IMR-90 (cell line): ENCODE data around the gene SRSF7. TPM values are rescaled to one million over a fixed set of nuclear protein-coding genes. Genes with fewer than 3 reads are reported as not detected.

ENCODE experiments used
- ATAC-seq: fragments of 200-7000 bp; cut with Tn5 transposase; 2 replicates; pipeline ENCODE4 v1.9.1; 2020; ENCODE audit warnings: low read depth, mild to moderate bottlenecking, moderate library complexity
- BruUV-seq: library from RNA; stranded (reverse); fragments of 400-500 nt; replicated peaks from 2 replicates; lab custom pipeline; 2021; lab: Mats Ljungman, UMichigan
- CTCF ChIA-PET: fragments of 300-600 bp; formaldehyde crosslinking; extraction: SDS; loops from one replicate; lab custom pipeline; 2021; ENCODE audit warnings: antibody characterized with exemption; lab: Yijun Ruan, JAX
- POLR2A ChIA-PET: fragments of 300-600 bp; sonication (Branson Sonifier 250); formaldehyde crosslinking; loops from one replicate; lab custom pipeline; 2022; ENCODE audit warnings: antibody characterized with exemption; ENCODE audit not compliant: unreplicated experiment; lab: Charles Lee
- DNase-seq: peaks from one replicate; pipeline ENCODE4 v3.0.0; 2013
- H2AFZ ChIP-seq: replicated peaks from 2 replicates; pipeline ENCODE3; 2013; ENCODE audit warnings: low read length, mild to moderate bottlenecking; ENCODE audit not compliant: poor library complexity
- H2AK5ac ChIP-seq: 2 replicates; pipeline ENCODE4 v1.6.1; 2013; ENCODE audit warnings: low read depth, low read length, inconsistent platforms
- H2AK9ac ChIP-seq: replicated peaks from 2 replicates; pipeline ENCODE3; 2013; ENCODE audit warnings: mild to moderate bottlenecking, low read depth, low read length, moderate library complexity; ENCODE audit not compliant: poor library complexity
- H2BK120ac ChIP-seq: 2 replicates; pipeline ENCODE4 v1.6.1; 2013; ENCODE audit warnings: low read depth, low read length, inconsistent platforms
- H2BK15ac ChIP-seq: 3 replicates; pipeline ENCODE4 v1.6.1; 2013; ENCODE audit warnings: low read depth, low read length, inconsistent platforms
- H2BK20ac ChIP-seq: 2 replicates; pipeline ENCODE4 v1.6.1; 2013; ENCODE audit warnings: low read depth, mild to moderate bottlenecking, inconsistent platforms, low read length, moderate library complexity
- H2BK5ac ChIP-seq: 2 replicates; pipeline ENCODE4 v1.6.1; 2013; ENCODE audit warnings: mild to moderate bottlenecking, low read depth, low read length, inconsistent platforms; ENCODE audit not compliant: poor library complexity, severe bottlenecking
- H3K14ac ChIP-seq: replicated peaks from 2 replicates; pipeline ENCODE4 v1.6.1; 2013; ENCODE audit warnings: low read depth, low read length, inconsistent platforms
- H3K18ac ChIP-seq: 2 replicates; pipeline ENCODE4 v1.6.1; 2013; ENCODE audit warnings: low read depth, low read length, control low read depth
- H3K23ac ChIP-seq: 2 replicates; pipeline ENCODE4 v1.6.1; 2013; ENCODE audit warnings: low read depth, low read length, inconsistent platforms
- H3K27ac ChIP-seq: 2 replicates; pipeline ENCODE4 v1.5.1; 2013; ENCODE audit warnings: mild to moderate bottlenecking, control low read depth, low read length; ENCODE audit not compliant: insufficient read depth
- H3K27me3 ChIP-seq: 2 replicates; pipeline ENCODE4 v1.6.1; 2013; ENCODE audit warnings: low read length; ENCODE audit not compliant: control insufficient read depth, insufficient read depth
- H3K36me3 ChIP-seq: 2 replicates; pipeline ENCODE4 v1.6.1; 2013; ENCODE audit warnings: low read length, mixed read lengths; ENCODE audit not compliant: control insufficient read depth, insufficient read depth
- H3K4ac ChIP-seq: 2 replicates; pipeline ENCODE4 v1.6.1; 2013; ENCODE audit warnings: low read depth, low read length, inconsistent platforms
- H3K4me1 ChIP-seq: 2 replicates; pipeline ENCODE4 v1.6.1; 2013; ENCODE audit warnings: low read length, mixed read lengths; ENCODE audit not compliant: control insufficient read depth, insufficient read depth
- H3K4me2 ChIP-seq: 2 replicates; pipeline ENCODE4 v1.6.1; 2013; ENCODE audit warnings: low read depth, mild to moderate bottlenecking, control low read depth, low read length, moderate library complexity
- H3K4me3 ChIP-seq: 2 replicates; pipeline ENCODE4 v1.5.1; 2013; ENCODE audit warnings: low read depth, mild to moderate bottlenecking, control low read depth, low read length, moderate library complexity; ENCODE audit not compliant: insufficient read depth
- H3K56ac ChIP-seq: 2 replicates; pipeline ENCODE4 v1.6.1; 2013; ENCODE audit warnings: low read length, inconsistent platforms; ENCODE audit not compliant: insufficient read depth; ENCODE audit errors: extremely low read depth
- H3K79me1 ChIP-seq, 2 experiments: 2 replicates each; pipeline ENCODE4 v1.6.1; 2013; ENCODE audit warnings: low read length in 2 of 2, inconsistent platforms in 1 of 2, low read depth in 1 of 2
- H3K9ac ChIP-seq: 2 replicates; pipeline ENCODE4 v1.6.1; 2013; ENCODE audit warnings: low read depth, low read length, control low read depth
- H3K9me1 ChIP-seq: 2 replicates; pipeline ENCODE4 v1.6.1; 2013; ENCODE audit warnings: low read length, inconsistent platforms; ENCODE audit not compliant: insufficient read depth
- H3K9me3 ChIP-seq: 2 replicates; pipeline ENCODE4 v1.6.1; 2013; ENCODE audit warnings: low read length; ENCODE audit not compliant: control insufficient read depth, insufficient read depth
- H4K20me1 ChIP-seq: 2 replicates; pipeline ENCODE4 v1.6.1; 2013; ENCODE audit warnings: low read length, inconsistent platforms; ENCODE audit not compliant: insufficient read depth
- H4K5ac ChIP-seq: 2 replicates; pipeline ENCODE4 v1.6.1; 2013; ENCODE audit warnings: mild to moderate bottlenecking, low read depth, low read length, control low read depth
- H4K8ac ChIP-seq, 2 experiments: 2 replicates each; pipeline ENCODE4 v1.6.1; 2013; ENCODE audit warnings: low read depth in 2 of 2, low read length in 2 of 2, control low read depth in 1 of 2, inconsistent platforms in 1 of 2
- H4K91ac ChIP-seq: 2 replicates; pipeline ENCODE4 v1.6.1; 2013; ENCODE audit warnings: low read depth, low read length, inconsistent platforms; ENCODE audit not compliant: insufficient read depth
- MAFK ChIP-seq: IDR thresholded peaks from 2 replicates; pipeline ENCODE4 v1.6.1; 2012; ENCODE audit warnings: low read depth, low read length, improper control_type of control experiment
- POLR2A ChIP-seq: IDR thresholded peaks from 2 replicates; pipeline ENCODE4 v1.6.1; 2012; ENCODE audit warnings: mild to moderate bottlenecking, low read depth, low read length
- SMC3 ChIP-seq: fragments of 150-350 bp; IDR thresholded peaks from 2 replicates; pipeline ENCODE4 v1.6.1; 2016; ENCODE audit warnings: low read depth, mild to moderate bottlenecking, antibody characterized with exemption, low read length, moderate library complexity
- WGBS, 2 experiments: methylation state at CpG; one replicate each; pipeline versions ENCODE4 v1.1.5 to v1.1.7; 2013; ENCODE audit warnings: missing lambda C conversion rate in 2 of 2; ENCODE audit not compliant: insufficient read length in 1 of 2; ENCODE audit errors: extremely low coverage in 2 of 2; 5-methylcytosine and 5-hydroxymethylcytosine counted together
- dilution Hi-C: fragments of 300-500 bp; cut with HindIII; formaldehyde crosslinking; loops from one replicate; pipeline ENCODE4 v1.14.3; 2018; ENCODE audit warnings: low sequenced_read_pairs; ENCODE audit not compliant: unreplicated experiment
- in situ Hi-C: fragments of 300-500 bp; cut with MboI; formaldehyde crosslinking; loops from 3 replicates; pipeline ENCODE4 v1.14.3; 2019; ENCODE audit warnings: low sequenced_read_pairs, inconsistent platforms, mixed read lengths
- intact Hi-C: fragments of 100-400 bp; cut with micrococcal nuclease; formaldehyde crosslinking; loops from 2 replicates; pipeline ENCODE4 v1.10.0; 2022
- polyA plus RNA-seq, 3 experiments: library from polyadenylated mRNA; depleted of rRNA; stranded (reverse); fragments of >200 nt; gene quantifications; 2 replicates each; pipeline ENCODE4 v1.2.3, GENCODE V29; 2012; ENCODE audit warnings: low replicate concordance in 1 of 3
- total RNA-seq: library from RNA; depleted of rRNA; stranded (reverse); fragments of >200 nt; gene quantifications from 2 replicates; pipeline ENCODE4 v1.2.3, GENCODE V29; 2012

Gene SRSF7
- total and polyA plus RNA-seq, 2 of the 4 experiments (the other 2 are of a cell fraction): 148 to 191 TPM

DNA sequence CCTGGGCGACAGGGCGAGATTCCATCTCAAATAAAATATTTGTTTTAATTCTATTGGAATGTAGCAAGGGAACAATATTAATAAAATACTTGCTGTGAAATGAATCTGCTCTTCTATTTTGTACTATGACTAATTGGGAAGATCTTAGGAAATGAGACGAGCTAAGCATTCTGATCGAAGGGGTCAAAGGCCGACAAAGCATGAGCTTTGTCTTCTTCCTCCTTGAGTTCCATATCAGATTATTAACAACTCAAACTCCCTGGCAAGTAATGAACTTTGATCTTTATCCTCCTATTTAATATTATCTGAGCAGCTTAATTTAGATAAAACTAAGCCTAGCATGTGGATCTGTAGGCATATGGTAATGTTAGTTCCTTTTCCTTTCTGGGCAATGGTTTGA is 42.4 kb upstream of the SRSF7 start:
- DNase-seq (no peak), ATAC-seq (no peak)
- Histone ChIP-seq H4K20me1 (no peaks in the 10 kb centered on the region), H3K9me3 (no peaks in the 10 kb centered on the region), H3K36me3 (peaks cover 5% of the 10 kb centered on the region), H3K79me1 (no peaks in the 10 kb centered on the region), H3K14ac (no peak overlapping the region), H2AFZ (no peak overlapping the region), H3K27me3 (no peaks in the 10 kb centered on the region), H3K4me1 (no peaks in the 10 kb centered on the region), H3K4me3 (no peak overlapping the region), H2AK9ac (no peak overlapping the region), H2BK15ac (no peak overlapping the region), H3K4me2 (no peak overlapping the region), H3K18ac (no peak overlapping the region), H2BK5ac (no peak overlapping the region), H3K9ac (no peak overlapping the region), H3K56ac (no peak overlapping the region), H3K23ac (no peak overlapping the region), H4K91ac (no peak overlapping the region), H3K27ac (no peak overlapping the region), H3K9me1 (no peaks in the 10 kb centered on the region), H3K4ac (no peak overlapping the region), H4K5ac (no peak overlapping the region), H2AK5ac (no peak overlapping the region), H2BK20ac (no peak overlapping the region), H2BK120ac (no peak overlapping the region), H4K8ac (no peak overlapping the region)
- CTCF ChIA-PET: interaction anchor here (0.6 kb wide), 1 partner anchor 9 kb away, joined by 5 read pairs; no protein-coding TSS in a partner anchor
- in situ Hi-C loops: no loop called here
- WGBS, 2 experiments: no CpG with 5 or more reads among the region's 5 CpGs
- dilution Hi-C loops: no loop called here
- intact Hi-C loops: no loop called here
- TF ChIP-seq POLR2A (no peak), MAFK (peak; percentile 16; the same call in 1 of the 2 replicates), SMC3 (no peak)
- POLR2A ChIA-PET: interaction anchor here (1.0 kb wide), 1 partner anchor 42 kb away, joined by 4 read pairs; no protein-coding TSS in a partner anchor
- no TSS peak for BruUV-seq
